HepG2 (cell line): ENCODE results near the gene GALNT12. TPM values are rescaled to one million over a fixed set of nuclear protein-coding genes. Genes with fewer than 3 reads are reported as not detected.

Experiments used
- ERF ChIP-seq: IDR thresholded peaks from 2 replicates; pipeline ENCODE4 v1.6.1; 2018; ENCODE audit warnings: missing biosample characterization, missing genetic modification reagents
- MEIS2 ChIP-seq: sonication (generic); formaldehyde crosslinking; IDR thresholded peaks from 2 replicates; pipeline ENCODE4 v1.9.0; 2021; ENCODE audit warnings: mild to moderate bottlenecking, missing genetic modification reagents
- PHF8 ChIP-seq: sonication (generic); formaldehyde crosslinking; IDR thresholded peaks from 2 replicates; pipeline ENCODE4 v1.5.0; 2020; ENCODE audit warnings: missing genetic modification reagents
- SIN3A ChIP-seq: IDR thresholded peaks from 2 replicates; pipeline ENCODE4 v1.6.1; 2011; ENCODE audit warnings: low read depth, mild to moderate bottlenecking, control low read depth, low read length, borderline replicate concordance
- ZNF317 ChIP-seq: sonication (generic); formaldehyde crosslinking; IDR thresholded peaks from 2 replicates; pipeline ENCODE4 v1.5.0; 2020; ENCODE audit warnings: mild to moderate bottlenecking, missing genetic modification reagents
- polyA plus RNA-seq, 8 experiments: library from polyadenylated mRNA; depleted of rRNA in 3 of 8; stranded (reverse) in 7 of 8; unstranded in 1 of 8; fragments of >200 nt; fragmentation: Illumina TruSeq in 4 of 8; extraction: Trizol in 4 of 8; gene quantifications; 2 replicates each; pipeline versions ENCODE4 v1.2.1 to v1.2.3, GENCODE V29; 2011 to 2016; ENCODE audit warnings: low read depth in 4 of 8, missing spikeins in 1 of 8, mixed read lengths in 1 of 8; ENCODE audit not compliant: insufficient read depth in 1 of 8
- total RNA-seq, 5 experiments: library from RNA; depleted of rRNA; stranded (reverse); fragments of >200 nt; fragmentation: Illumina TruSeq; extraction: Trizol; gene quantifications; 2 replicates each; pipeline ENCODE4 v1.2.3, GENCODE V29; 2016; ENCODE audit warnings: low read depth in 1 of 5
- TF ChIP-seq, protein P1 (sequence below): sonication (generic); formaldehyde crosslinking; IDR thresholded peaks from 2 replicates; pipeline ENCODE4 v1.4.0; 2020; ENCODE audit warnings: mild to moderate bottlenecking, missing genetic modification reagents, borderline replicate concordance
- TF ChIP-seq, protein P2 (sequence below): sonication (generic); formaldehyde crosslinking; IDR thresholded peaks from 2 replicates; pipeline ENCODE4 v1.5.1; 2020; ENCODE audit warnings: mild to moderate bottlenecking, missing genetic modification reagents, moderate library complexity

GALNT12 gene
- total and polyA plus RNA-seq, 2 of the 13 experiments (the other 11 are each of a cell fraction or from before 2014, with no cell fraction given) = 0.07 TPM; not detected in 1

DNA sequence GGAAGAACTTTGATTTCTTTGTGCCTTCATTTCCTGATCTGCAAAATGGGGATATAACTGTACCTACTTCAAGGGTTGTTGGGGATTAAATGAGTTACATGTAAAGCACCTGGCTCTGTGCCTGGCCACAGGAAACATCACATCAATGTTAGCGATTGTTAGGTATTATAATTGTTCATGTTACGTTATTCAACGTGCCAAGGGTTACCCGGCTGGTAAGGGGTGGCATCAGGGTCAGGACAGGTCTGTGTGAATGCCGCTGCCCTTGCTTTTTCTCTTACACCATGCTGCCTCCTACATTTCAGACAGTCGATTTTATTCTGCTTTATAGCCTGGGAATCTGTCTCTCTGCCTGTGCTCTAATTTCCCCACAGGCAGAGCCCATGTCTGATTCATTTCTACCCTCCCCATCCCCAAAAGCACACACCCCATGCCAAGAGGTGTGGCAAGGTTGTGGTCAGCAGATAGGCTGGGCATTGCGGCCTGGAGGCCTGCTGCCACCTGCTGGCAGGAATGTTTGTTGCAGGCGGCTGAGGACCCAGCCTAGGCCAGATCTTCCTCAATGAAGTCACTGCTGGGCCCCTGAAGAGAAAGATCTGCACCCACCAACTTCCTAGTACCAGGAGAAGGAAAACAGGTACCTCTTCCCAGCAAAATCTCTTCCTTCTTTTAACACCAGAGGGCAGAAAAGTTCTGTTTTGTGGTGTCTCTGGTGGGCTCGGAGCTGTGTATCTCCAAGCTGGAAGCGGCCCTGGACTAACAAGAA lies 16.4 kb upstream of the GALNT12 start (continued):
- TF ChIP-seq, protein P1, sequence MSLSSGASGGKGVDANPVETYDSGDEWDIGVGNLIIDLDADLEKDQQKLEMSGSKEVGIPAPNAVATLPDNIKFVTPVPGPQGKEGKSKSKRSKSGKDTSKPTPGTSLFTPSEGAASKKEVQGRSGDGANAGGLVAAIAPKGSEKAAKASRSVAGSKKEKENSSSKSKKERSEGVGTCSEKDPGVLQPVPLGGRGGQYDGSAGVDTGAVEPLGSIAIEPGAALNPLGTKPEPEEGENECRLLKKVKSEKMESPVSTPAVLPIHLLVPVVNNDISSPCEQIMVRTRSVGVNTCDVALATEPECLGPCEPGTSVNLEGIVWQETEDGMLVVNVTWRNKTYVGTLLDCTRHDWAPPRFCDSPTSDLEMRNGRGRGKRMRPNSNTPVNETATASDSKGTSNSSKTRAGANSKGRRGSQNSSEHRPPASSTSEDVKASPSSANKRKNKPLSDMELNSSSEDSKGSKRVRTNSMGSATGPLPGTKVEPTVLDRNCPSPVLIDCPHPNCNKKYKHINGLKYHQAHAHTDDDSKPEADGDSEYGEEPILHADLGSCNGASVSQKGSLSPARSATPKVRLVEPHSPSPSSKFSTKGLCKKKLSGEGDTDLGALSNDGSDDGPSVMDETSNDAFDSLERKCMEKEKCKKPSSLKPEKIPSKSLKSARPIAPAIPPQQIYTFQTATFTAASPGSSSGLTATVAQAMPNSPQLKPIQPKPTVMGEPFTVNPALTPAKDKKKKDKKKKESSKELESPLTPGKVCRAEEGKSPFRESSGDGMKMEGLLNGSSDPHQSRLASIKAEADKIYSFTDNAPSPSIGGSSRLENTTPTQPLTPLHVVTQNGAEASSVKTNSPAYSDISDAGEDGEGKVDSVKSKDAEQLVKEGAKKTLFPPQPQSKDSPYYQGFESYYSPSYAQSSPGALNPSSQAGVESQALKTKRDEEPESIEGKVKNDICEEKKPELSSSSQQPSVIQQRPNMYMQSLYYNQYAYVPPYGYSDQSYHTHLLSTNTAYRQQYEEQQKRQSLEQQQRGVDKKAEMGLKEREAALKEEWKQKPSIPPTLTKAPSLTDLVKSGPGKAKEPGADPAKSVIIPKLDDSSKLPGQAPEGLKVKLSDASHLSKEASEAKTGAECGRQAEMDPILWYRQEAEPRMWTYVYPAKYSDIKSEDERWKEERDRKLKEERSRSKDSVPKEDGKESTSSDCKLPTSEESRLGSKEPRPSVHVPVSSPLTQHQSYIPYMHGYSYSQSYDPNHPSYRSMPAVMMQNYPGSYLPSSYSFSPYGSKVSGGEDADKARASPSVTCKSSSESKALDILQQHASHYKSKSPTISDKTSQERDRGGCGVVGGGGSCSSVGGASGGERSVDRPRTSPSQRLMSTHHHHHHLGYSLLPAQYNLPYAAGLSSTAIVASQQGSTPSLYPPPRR (CRISPR knock-in tag) = no peak
- TF ChIP-seq PHF8 (CRISPR knock-in tag) (no peak), ZNF317 (CRISPR knock-in tag) (no peak), ERF (peak; percentile 48; the same call in 1 of the 2 replicates), SIN3A (no peak), MEIS2 (no peak)
- TF ChIP-seq, protein P2, sequence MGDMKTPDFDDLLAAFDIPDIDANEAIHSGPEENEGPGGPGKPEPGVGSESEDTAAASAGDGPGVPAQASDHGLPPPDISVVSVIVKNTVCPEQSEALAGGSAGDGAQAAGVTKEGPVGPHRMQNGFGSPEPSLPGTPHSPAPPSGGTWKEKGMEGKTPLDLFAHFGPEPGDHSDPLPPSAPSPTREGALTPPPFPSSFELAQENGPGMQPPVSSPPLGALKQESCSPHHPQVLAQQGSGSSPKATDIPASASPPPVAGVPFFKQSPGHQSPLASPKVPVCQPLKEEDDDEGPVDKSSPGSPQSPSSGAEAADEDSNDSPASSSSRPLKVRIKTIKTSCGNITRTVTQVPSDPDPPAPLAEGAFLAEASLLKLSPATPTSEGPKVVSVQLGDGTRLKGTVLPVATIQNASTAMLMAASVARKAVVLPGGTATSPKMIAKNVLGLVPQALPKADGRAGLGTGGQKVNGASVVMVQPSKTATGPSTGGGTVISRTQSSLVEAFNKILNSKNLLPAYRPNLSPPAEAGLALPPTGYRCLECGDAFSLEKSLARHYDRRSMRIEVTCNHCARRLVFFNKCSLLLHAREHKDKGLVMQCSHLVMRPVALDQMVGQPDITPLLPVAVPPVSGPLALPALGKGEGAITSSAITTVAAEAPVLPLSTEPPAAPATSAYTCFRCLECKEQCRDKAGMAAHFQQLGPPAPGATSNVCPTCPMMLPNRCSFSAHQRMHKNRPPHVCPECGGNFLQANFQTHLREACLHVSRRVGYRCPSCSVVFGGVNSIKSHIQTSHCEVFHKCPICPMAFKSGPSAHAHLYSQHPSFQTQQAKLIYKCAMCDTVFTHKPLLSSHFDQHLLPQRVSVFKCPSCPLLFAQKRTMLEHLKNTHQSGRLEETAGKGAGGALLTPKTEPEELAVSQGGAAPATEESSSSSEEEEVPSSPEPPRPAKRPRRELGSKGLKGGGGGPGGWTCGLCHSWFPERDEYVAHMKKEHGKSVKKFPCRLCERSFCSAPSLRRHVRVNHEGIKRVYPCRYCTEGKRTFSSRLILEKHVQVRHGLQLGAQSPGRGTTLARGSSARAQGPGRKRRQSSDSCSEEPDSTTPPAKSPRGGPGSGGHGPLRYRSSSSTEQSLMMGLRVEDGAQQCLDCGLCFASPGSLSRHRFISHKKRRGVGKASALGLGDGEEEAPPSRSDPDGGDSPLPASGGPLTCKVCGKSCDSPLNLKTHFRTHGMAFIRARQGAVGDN = 0 out of 2 replicates have a peak, but pooled peaks have one; percentile 16
